Activated CD8-positive, alpha-beta memory T cell treated with anti-CD3 and anti-CD28 coated beads, Interleukin-2, amount 50 U/mL, for 1 hour (primary cell): ENCODE data around the gene ZMYM5.
A peak's percentile ranks its signal among the peaks of the same experiment; 100 is the strongest.
"Not testable (repeated sequence)": the region's sequence is repeated elsewhere in the genome, so short reads cannot be mapped to it uniquely, and the experiment has no call there.

Experiments
- DNase-seq: peaks from one replicate; pipeline ENCODE4 v3.0.0-alpha.2; 2020; ENCODE audit errors: extremely low read depth

Gene ZMYM5

GRCh38 chr13:19818223-19818842 lies 45.1 kb downstream of the ZMYM5 start:
- no peak for DNase-seq

DNA sequence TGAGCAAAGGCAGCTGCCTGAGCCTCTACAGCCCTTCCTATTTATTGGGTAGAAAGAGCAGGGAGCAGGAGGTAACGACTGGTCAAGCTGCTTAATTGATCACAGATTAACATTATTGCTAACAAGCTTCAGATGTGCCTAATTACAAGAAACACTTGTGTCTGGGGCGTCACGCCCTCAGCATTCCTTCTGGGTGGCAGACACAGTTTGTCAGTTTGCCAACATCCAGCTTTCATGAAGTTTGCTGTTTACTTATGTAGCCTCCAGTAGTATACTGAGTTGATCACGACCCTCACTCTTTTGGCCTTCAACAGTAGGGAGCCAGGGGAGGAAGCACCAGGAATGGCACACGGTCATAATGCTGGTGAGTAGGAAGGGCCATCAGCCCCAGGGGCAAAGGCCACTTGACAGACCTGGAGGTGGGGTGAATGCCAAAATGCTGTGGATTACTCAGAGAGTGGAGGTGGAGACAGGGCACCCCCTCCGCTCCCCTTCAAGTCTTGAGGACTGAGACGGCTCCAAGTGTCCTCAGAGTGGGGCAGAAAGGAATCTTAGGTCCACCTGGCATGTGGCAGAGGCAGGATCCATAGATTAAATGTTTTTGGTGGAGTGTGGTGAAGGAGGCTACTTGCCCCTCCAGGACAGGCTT lies 45.8 kb downstream of the ZMYM5 start:
- no peak for DNase-seq

- DNase-seq: no peak
Measured at GRCh38 chr13:19817106-19817505, 46.3 kb downstream of the ZMYM5 start.

GRCh38 chr13:19815842-19816241 lies 47.6 kb downstream of the ZMYM5 start:
- DNase-seq: not testable (repeated sequence)

DNA sequence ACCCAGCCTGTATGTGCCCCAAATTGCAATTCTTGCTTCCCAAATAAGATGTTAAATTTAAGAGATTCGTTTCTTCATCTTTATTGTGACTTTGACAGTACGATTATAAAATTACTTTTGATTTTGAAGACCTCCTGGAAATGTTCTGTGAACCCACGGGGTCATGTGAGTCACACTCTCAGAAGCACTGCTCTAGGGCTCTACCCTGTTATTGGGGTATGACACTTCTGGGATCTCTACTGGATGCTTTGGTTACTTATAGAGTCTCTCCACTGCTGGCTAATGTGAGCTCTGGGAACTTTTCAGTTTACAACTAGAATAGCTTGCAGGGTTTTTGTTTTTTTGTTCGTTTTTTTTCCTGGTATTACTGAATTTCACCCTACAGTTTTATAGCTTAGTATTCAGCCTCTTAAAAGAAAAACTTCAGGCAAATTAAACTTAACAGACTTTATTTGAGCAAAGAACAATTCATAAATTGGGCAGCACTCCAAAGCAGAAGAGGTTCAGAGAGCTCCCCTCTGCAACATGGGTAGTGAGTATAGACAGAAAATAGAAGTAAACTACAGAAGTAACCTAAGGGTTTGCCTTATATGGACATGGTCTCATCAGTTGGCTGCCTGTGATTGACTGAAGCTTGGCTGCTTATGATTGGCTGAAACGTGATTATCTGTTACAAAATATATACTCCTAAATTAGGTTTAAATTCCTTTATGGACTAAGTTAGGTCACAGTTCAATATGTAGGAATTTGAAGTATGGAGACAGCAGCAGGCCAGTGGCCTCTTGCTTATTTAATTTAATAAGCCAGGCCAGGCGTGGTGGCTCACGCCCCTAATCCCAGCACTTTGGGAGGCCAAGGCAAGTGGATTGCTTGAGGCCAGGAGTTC lies 52.2 kb downstream of the ZMYM5 start:
- DNase-seq: no peak

DNA sequence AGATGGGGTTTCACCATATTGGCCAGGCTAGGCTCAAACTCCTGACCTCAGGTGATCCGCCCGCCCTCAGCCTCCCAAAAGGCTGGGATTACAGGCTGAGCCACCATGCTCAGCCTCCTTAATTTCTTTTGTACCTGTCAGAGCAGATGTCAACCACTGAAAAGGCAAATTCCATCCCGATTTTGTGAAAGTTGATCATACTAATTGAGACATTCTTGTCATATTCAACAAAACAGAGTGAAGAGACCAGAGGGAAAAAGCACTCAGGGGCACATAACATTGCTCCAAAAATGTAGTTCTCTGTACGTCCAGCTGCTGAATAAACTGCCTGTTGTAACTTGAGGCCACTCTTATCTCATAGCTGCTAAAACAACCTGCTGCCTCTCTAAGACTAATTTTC lies 53.3 kb downstream of the ZMYM5 start:
- DNase-seq: no peak

GRCh38 chr13:19805765-19806164 lies 57.7 kb downstream of the ZMYM5 start:
- no peak for DNase-seq

DNA sequence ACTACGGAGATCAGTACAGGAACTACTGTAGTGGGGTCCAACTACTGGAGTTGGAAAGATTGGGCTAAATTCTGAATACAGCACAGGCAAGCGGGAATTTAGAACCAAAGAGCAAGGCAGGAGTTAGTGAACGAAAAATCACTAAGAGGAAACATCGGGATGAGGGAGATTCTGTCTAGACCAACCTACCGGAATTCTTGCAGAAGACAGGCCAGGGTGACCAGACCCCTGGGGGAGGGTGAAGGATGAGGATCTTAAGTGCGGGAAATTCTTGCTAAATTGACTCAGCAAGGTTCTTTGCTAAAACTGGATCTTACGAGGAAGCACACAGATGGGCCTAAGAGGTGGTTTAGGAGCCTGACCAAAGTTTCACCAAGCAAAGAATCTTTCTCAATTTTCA lies 67.5 kb downstream of the ZMYM5 start:
- no peak for DNase-seq

GRCh38 chr13:19794631-19795030 lies 68.8 kb downstream of the ZMYM5 start:
- no peak for DNase-seq

DNA sequence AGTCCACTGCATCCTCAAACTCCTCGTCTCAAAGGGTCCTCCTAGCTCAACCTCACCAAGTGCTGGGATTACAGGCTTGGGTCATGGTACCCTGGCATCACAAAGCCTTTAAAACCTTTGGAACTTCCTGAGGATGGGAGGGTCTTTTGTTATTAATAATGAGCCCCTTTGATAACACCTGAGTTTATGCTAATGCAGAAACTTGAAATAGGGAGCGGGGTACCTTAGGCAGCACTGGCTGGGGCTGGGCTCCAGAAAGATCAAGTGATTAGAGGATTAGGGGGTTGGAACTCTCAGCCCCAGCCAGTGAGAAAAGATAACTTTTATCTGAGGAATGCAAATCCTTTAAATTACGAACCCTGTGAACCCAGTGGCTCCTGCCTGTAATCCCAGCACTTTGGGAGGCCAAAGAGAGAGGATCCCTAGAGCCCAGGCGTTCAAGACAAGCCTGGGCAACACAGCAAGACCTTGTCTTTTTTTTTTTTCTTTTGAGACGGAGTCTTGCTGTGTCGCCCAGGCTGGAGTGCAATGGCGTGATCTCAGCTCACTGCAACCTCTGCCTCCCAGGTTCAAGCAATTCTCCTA lies 71.4 kb downstream of the ZMYM5 start:
- no peak for DNase-seq

GRCh38 chr13:19782727-19783682 lies 80.4 kb downstream of the ZMYM5 start, which contains the start of gene PSPC1:
PSPC1 (minus strand) TSS chr13:19782945; CDS start chr13:19782757, 188 bp downstream.
- peak; percentile 88 for DNase-seq

- peak; percentile 4 for DNase-seq
Measured at GRCh38 chr13:19782049-19782726, 81.3 kb downstream of the ZMYM5 start.

DNA sequence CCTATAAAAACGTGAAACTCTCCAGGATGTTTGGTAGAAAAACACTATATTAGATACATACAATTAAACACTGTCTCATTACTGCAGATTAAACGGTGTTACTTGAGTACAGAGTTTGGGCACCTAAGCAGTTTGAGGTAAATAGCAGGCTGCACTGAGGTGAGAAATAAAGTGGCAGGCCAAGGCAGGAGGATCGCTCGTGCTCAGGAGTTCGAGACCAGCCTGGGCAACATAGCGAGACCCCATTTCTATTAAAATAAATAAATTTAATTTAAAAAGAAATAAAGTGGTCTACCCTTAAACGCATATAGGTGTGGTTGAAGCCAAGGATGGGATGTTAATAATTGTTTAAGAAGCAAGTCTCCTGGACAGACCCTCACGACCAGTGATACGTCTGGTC lies 81.9 kb downstream of the ZMYM5 start:
- DNase-seq: no peak

DNA sequence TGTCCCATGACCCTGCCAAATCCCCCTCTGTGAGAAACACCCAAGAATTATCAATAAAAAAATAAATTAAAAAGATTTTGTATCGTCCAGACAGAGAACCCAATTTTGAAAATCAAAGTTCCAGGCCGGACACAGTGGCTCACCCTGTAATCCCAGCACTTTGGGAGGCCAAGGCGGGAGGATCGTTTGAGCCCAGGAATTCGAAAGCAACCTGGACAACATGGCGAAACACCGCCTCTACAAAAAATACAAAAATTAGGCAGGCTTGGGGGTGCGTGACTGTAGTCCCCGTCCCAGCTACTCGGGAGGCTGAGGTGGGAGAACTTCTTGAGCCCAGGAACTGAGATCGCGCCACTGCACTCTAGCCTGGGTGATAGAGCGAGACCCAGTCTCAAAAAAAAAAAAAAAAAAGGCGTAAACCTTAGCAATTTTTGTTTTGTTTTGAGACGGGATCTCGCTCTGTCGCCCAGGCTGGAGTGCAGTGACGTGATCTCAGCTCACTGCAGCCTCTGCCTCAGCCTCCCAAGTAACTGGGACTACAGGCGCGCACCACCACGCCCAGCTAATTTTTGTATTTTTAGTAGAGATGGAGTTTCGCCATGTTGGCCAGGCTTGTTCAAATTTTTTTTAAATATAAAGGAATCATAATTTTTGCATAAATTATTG lies 82.6 kb downstream of the ZMYM5 start:
- not testable (repeated sequence) for DNase-seq
